Progenitor cell of endocrine pancreas (in vitro differentiated cells): Measurements from ENCODE around the gene SLC39A12. TPM values are rescaled to one million over a fixed set of nuclear protein-coding genes. Genes with fewer than 3 reads are reported as not detected.

Experiments
- DNase-seq: peaks from one replicate; pipeline ENCODE4 v3.0.0; 2021; ENCODE audit warnings: low spot score; ENCODE audit not compliant: unreplicated experiment
- H3K27ac Mint-ChIP-seq: 2 replicates; pipeline ENCODE4 v1.8.0; 2021; ENCODE audit warnings: mild to moderate bottlenecking, moderate library complexity, mixed read lengths
- H3K27me3 Mint-ChIP-seq: 2 replicates; pipeline ENCODE4 v1.8.0; 2021; ENCODE audit warnings: mixed read lengths
- H3K36me3 Mint-ChIP-seq: 2 replicates; pipeline ENCODE4 v1.8.0; 2022; ENCODE audit warnings: mixed read lengths; ENCODE audit not compliant: insufficient read depth
- H3K4me1 Mint-ChIP-seq: 2 replicates; pipeline ENCODE4 v1.8.0; 2021; ENCODE audit warnings: low read depth, mixed read lengths
- H3K4me3 Mint-ChIP-seq: 2 replicates; pipeline ENCODE4 v1.8.0; 2021; ENCODE audit warnings: low read depth, mild to moderate bottlenecking, moderate library complexity, mixed read lengths
- H3K9me3 Mint-ChIP-seq: 2 replicates; pipeline ENCODE4 v1.8.0; 2021; ENCODE audit warnings: low read depth, mixed read lengths
- CTCF ChIP-seq: fragments of 200-600 bp; sonication (generic); IDR thresholded peaks from one replicate; pipeline ENCODE4 v1.5.0; 2021; ENCODE audit warnings: antibody characterized with exemption, mild to moderate bottlenecking; ENCODE audit not compliant: unreplicated experiment
- total RNA-seq: library from RNA; stranded (reverse); gene quantifications from 2 replicates; pipeline ENCODE4 v1.2.1, GENCODE V29; 2021

The SLC39A12 gene
- total RNA-seq, 1 donor from 2014 or later, result not detected

DNA sequence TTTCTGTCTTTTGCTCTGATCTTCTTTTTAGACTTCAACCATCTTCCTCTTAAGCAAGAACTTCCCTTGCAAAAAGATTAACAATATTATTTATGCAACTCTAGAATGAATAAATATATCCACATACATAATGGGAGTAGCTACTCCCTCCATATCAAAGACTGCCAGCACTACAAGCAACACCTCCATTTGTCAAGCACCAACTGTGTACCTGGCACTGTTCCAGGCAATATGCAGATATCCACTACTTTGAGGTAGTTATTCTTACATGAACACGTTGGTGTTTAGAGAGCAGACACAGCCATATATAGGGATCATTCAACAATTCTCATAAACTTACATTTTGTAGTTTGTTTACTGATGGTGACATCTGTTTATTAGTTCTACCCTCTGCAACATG is 104.9 kb downstream of the SLC39A12 start:
- Mint-ChIP-seq H3K4me3 (no peak overlapping the region), H3K36me3 (no peaks in the 10 kb centered on the region), H3K4me1 (no peaks in the 10 kb centered on the region), H3K27ac (no peak overlapping the region), H3K27me3 (no peaks in the 10 kb centered on the region), H3K9me3 (peaks cover 12% of the 10 kb centered on the region)
- no peak for DNase-seq
- TF ChIP-seq CTCF, result no peak

- H3K36me3 Mint-ChIP-seq, result no peaks in the 10 kb centered on the region
- DNase-seq, result no peak
- no peak for TF ChIP-seq CTCF
- H3K27me3 Mint-ChIP-seq, result no peaks in the 10 kb centered on the region
- H3K27ac Mint-ChIP-seq, result no peak overlapping the region
- H3K4me1 Mint-ChIP-seq, result no peaks in the 10 kb centered on the region
- H3K4me3 Mint-ChIP-seq, result no peak overlapping the region
- H3K9me3 Mint-ChIP-seq, result peaks cover 6% of the 10 kb centered on the region
These were observed 108.3 kb downstream of the SLC39A12 start for GRCh38 chr10:18059826-18060559.

DNA sequence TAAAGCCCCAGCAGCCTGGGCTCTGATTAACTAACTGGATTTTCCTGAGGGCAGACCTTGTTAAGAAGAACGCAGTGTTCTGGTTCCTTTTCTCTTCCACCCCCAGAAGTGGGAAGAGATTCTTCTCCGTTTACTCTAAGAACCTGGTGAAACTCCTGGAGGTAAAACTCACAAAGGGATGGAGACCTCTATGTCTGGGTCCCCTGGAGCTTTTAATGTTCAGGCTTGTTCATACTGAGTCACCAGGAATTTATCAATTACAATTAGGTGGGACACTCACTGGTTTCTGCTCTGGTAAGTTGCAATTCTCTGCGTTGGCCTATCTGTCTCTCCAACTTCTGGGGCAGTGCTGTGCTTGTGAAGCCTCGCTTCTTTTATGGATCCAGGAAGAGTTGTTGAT is 115.2 kb downstream of the SLC39A12 start:
- H3K4me3 Mint-ChIP-seq, result no peak overlapping the region
- H3K4me1 Mint-ChIP-seq, result no peaks in the 10 kb centered on the region
- H3K27ac Mint-ChIP-seq, result no peak overlapping the region
- H3K27me3 Mint-ChIP-seq, result peaks cover 3% of the 10 kb centered on the region
- no peaks in the 10 kb centered on the region for H3K36me3 Mint-ChIP-seq
- DNase-seq, result no peak
- TF ChIP-seq CTCF, result no peak
- H3K9me3 Mint-ChIP-seq, result peaks cover 9% of the 10 kb centered on the region

DNA sequence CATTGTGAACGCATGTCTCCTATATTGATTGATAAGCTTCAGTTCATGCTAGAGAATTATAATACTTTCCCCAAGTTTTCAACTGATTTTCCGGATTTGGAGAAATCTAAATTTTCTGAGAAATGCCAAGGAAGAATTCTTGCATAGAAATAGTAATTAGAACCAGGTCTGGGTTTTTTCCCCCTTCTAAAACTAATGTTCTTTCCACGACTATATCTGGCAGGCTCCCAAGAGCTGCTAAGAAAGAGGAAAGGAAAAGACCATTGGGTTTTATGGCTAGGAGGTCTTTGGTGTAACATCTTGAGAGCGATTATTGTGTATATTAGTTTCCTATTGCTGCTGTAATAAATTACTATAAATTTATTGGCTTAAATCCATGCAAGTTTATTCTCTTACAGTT is 116.7 kb downstream of the SLC39A12 start:
- no peak for DNase-seq
- no peak overlapping the region for H3K27ac Mint-ChIP-seq
- no peaks in the 10 kb centered on the region for H3K36me3 Mint-ChIP-seq
- H3K9me3 Mint-ChIP-seq, result peaks cover 9% of the 10 kb centered on the region
- H3K4me3 Mint-ChIP-seq, result no peak overlapping the region
- peaks cover 3% of the 10 kb centered on the region for H3K27me3 Mint-ChIP-seq
- no peak for TF ChIP-seq CTCF
- H3K4me1 Mint-ChIP-seq, result no peaks in the 10 kb centered on the region

- no peak for TF ChIP-seq CTCF
- no peak for DNase-seq
- Mint-ChIP-seq H3K9me3 (peaks cover 6% of the 10 kb centered on the region), H3K36me3 (no peaks in the 10 kb centered on the region), H3K27me3 (peaks cover 8% of the 10 kb centered on the region), H3K27ac (no peak overlapping the region), H3K4me3 (no peak overlapping the region), H3K4me1 (no peaks in the 10 kb centered on the region)
These were observed 119.9 kb downstream of the SLC39A12 start for GRCh38 chr10:18071591-18071990.
